HepG2 (cell line): ENCODE measurements around the gene AKAP8L. TPM values are rescaled to one million over a fixed set of nuclear protein-coding genes. Genes with fewer than 3 reads are reported as not detected.

Experiments
- ATAC-seq: fragments of 200-7000 bp; cut with Tn5 transposase; 3 replicates; pipeline ENCODE4 v1.9.1; 2020; ENCODE audit warnings: mild to moderate bottlenecking, moderate library complexity
- BruUV-seq: library from RNA; stranded (reverse); fragments of 400-500 nt; replicated peaks from 2 replicates; lab custom pipeline; 2021; lab: Mats Ljungman, UMichigan
- CTCF ChIA-PET: fragments of 300-600 bp; formaldehyde crosslinking; extraction: SDS; loops from one replicate; lab custom pipeline; 2021; ENCODE audit warnings: low total read pairs, inconsistent platforms, low intra/inter-chr PET ratio; lab: Yijun Ruan, JAX
- POLR2A ChIA-PET: fragments of 350-600 bp; sonication (Branson Sonifier 250); formaldehyde crosslinking; loops from one replicate; lab custom pipeline; 2020; ENCODE audit warnings: antibody characterized with exemption, inconsistent platforms; lab: Yijun Ruan, JAX
- DNase-seq: peaks from one replicate; pipeline ENCODE4 v3.0.0-alpha.2; 2015; ENCODE audit warnings: low spot score
- FAIRE-seq: peaks from 3 replicates; lab custom pipeline; 2011; peaks lifted over from hg19 to GRCh38; lab: Jason Lieb, UNC
- H2AFZ ChIP-seq: one replicate; pipeline ENCODE4 v1.6.1; 2011; ENCODE audit warnings: low read length, inconsistent platforms
- H3K27ac ChIP-seq: fragments of 300-600 bp; 3 replicates; pipeline ENCODE4 v1.8.0; 2011; ENCODE audit warnings: mixed run types, mild to moderate bottlenecking, mixed read lengths, low read length, inconsistent platforms; ENCODE audit not compliant: insufficient read depth; ENCODE audit errors: extremely low read length
- H3K27me3 ChIP-seq, 2 experiments: fragments of 200-600 bp in 1 of 2; 2 replicates in 1 of 2; 3 replicates in 1 of 2; pipeline versions ENCODE4 v1.6.0 to v1.8.0; 2011; ENCODE audit warnings: low read length in 2 of 2, mild to moderate bottlenecking in 2 of 2, moderate library complexity in 2 of 2, inconsistent platforms in 1 of 2; ENCODE audit not compliant: insufficient read depth in 2 of 2, control insufficient read depth in 1 of 2
- H3K36me3 ChIP-seq, 2 experiments: fragments of 200-600 bp in 1 of 2; replicated peaks in 1 of 2; 2 replicates in 1 of 2; 3 replicates in 1 of 2; pipeline versions ENCODE4 v1.5.1 to v1.8.0; 2011; ENCODE audit warnings: low read length in 2 of 2, inconsistent platforms in 1 of 2; ENCODE audit not compliant: insufficient read depth in 2 of 2, control insufficient read depth in 1 of 2
- H3K4me1 ChIP-seq: 2 replicates; pipeline ENCODE4 v1.5.1; 2012; ENCODE audit warnings: low read length, inconsistent platforms; ENCODE audit not compliant: insufficient read depth
- H3K4me2 ChIP-seq: 2 replicates; pipeline ENCODE4 v1.6.0; 2011; ENCODE audit warnings: low read depth, low read length, inconsistent platforms
- H3K4me3 ChIP-seq, 3 experiments: fragments of 200-600 bp in 1 of 3; sonication (generic), shearing (Covaris generic) in 1 of 3; replicated peaks in 1 of 3; 2 replicates each; pipeline ENCODE4 v1.5.1; 2011 to 2016; ENCODE audit warnings: low read length in 3 of 3, inconsistent platforms in 2 of 3, low read depth in 2 of 3, mild to moderate bottlenecking in 2 of 3, control low read depth in 1 of 3, mixed read lengths in 1 of 3; ENCODE audit not compliant: insufficient read depth in 1 of 3
- H3K79me2 ChIP-seq: one replicate; pipeline ENCODE4 v1.6.1; 2011; ENCODE audit warnings: low read length, inconsistent platforms; ENCODE audit not compliant: insufficient read depth
- H3K9ac ChIP-seq: 2 replicates; pipeline ENCODE4 v1.6.0; 2011; ENCODE audit warnings: mild to moderate bottlenecking, low read depth, low read length, inconsistent platforms; ENCODE audit not compliant: insufficient read depth
- H3K9me3 ChIP-seq: 2 replicates; pipeline ENCODE4 v1.5.1; 2012; ENCODE audit warnings: mild to moderate bottlenecking, low read length
- H4K20me1 ChIP-seq: 2 replicates; pipeline ENCODE4 v1.6.0; 2011; ENCODE audit warnings: inconsistent platforms, mild to moderate bottlenecking, low read length, moderate library complexity; ENCODE audit not compliant: insufficient read depth
- CC2D1A ChIP-seq: sonication (generic); formaldehyde crosslinking; IDR thresholded peaks from 2 replicates; pipeline ENCODE4 v1.8.1; 2023; ENCODE audit warnings: mild to moderate bottlenecking, missing genetic modification reagents
- HNF1A ChIP-seq, 2 experiments: sonication (generic) in 1 of 2; formaldehyde crosslinking in 1 of 2; IDR thresholded peaks; 2 replicates each; pipeline versions ENCODE4 v1.4.0 to v1.6.1; 2016 to 2020; ENCODE audit warnings: borderline replicate concordance in 1 of 2, low read depth in 1 of 2, mild to moderate bottlenecking in 1 of 2, missing genetic modification reagents in 1 of 2
- MAFF ChIP-seq: IDR thresholded peaks from 2 replicates; pipeline ENCODE4 v1.6.1; 2011; ENCODE audit warnings: low read depth, low read length, improper control_type of control experiment
- NR2C2 ChIP-seq: sonication (generic); formaldehyde crosslinking; IDR thresholded peaks from 2 replicates; pipeline ENCODE4 v1.4.0; 2020; ENCODE audit warnings: missing genetic modification reagents, mild to moderate bottlenecking, moderate library complexity, borderline replicate concordance
- NR2F1 ChIP-seq, 2 experiments: fragments of 450-650 bp in 1 of 2; formaldehyde crosslinking in 1 of 2; IDR thresholded peaks; 2 replicates each; pipeline versions ENCODE4 v1.5.0 to v1.6.1; 2016 to 2020; ENCODE audit warnings: mild to moderate bottlenecking in 1 of 2, missing compliant biosample characterization in 1 of 2, missing genetic modification reagents in 1 of 2, moderate library complexity in 1 of 2
- NR2F2 ChIP-seq: IDR thresholded peaks from 2 replicates; pipeline ENCODE4 v1.6.1; 2012; ENCODE audit warnings: low read depth, inconsistent platforms, borderline replicate concordance
- NR2F6 ChIP-seq, 2 experiments: IDR thresholded peaks; 2 replicates each; pipeline ENCODE4 v1.6.1; 2016; ENCODE audit warnings: antibody characterized with exemption in 1 of 2, mild to moderate bottlenecking in 1 of 2
- TGIF2 ChIP-seq: IDR thresholded peaks from 2 replicates; pipeline ENCODE4 v1.6.1; 2016; ENCODE audit warnings: control low read depth, missing compliant biosample characterization
- ZFP91 ChIP-seq: sonication (generic); formaldehyde crosslinking; IDR thresholded peaks from 2 replicates; pipeline ENCODE4 v1.9.0; 2022; ENCODE audit warnings: missing genetic modification reagents, mild to moderate bottlenecking, borderline replicate concordance
- ZNF225 ChIP-seq: sonication (generic); formaldehyde crosslinking; IDR thresholded peaks from 2 replicates; pipeline ENCODE4 v1.4.0; 2020; ENCODE audit warnings: mild to moderate bottlenecking, missing genetic modification reagents
- ZNF687 ChIP-seq: sonication (generic); formaldehyde crosslinking; IDR thresholded peaks from 2 replicates; pipeline ENCODE4 v1.5.1; 2020; ENCODE audit warnings: mild to moderate bottlenecking, missing genetic modification reagents, moderate library complexity
- WGBS: methylation state at CpG from one replicate; pipeline ENCODE4 v1.1.6; 2017; ENCODE audit warnings: low lambda C conversion rate; 5-methylcytosine and 5-hydroxymethylcytosine counted together
- in situ Hi-C: cut with HindIII; loops from 2 replicates; pipeline ENCODE4 v1.10.0; 2017; ENCODE audit warnings: low pct_unique_long_range_greater_than_20kb; ENCODE audit not compliant: extremely low pct_ligation_motif_present
- intact Hi-C: fragments of 100-400 bp; cut with micrococcal nuclease; formaldehyde crosslinking; loops from one replicate; pipeline ENCODE4 v1.10.0; 2022; ENCODE audit not compliant: unreplicated experiment
- polyA plus RNA-seq, 8 experiments: library from polyadenylated mRNA; depleted of rRNA in 3 of 8; stranded (reverse) in 7 of 8; unstranded in 1 of 8; fragments of >200 nt; fragmentation: Illumina TruSeq in 4 of 8; extraction: Trizol in 4 of 8; gene quantifications; 2 replicates each; pipeline versions ENCODE4 v1.2.1 to v1.2.3, GENCODE V29; 2011 to 2016; ENCODE audit warnings: low read depth in 4 of 8, missing spikeins in 1 of 8, mixed read lengths in 1 of 8; ENCODE audit not compliant: insufficient read depth in 1 of 8
- total RNA-seq, 5 experiments: library from RNA; depleted of rRNA; stranded (reverse); fragments of >200 nt; fragmentation: Illumina TruSeq; extraction: Trizol; gene quantifications; 2 replicates each; pipeline ENCODE4 v1.2.3, GENCODE V29; 2016; ENCODE audit warnings: low read depth in 1 of 5

Gene AKAP8L
- total and polyA plus RNA-seq, 2 of the 13 experiments (the other 11 are each of a cell fraction or from before 2014, with no cell fraction given): 48.2 to 49.6 TPM

GRCh38 chr19:15453906-15454860 lies 35.4 kb upstream of the AKAP8L start:
- no TSS peak for BruUV-seq
- Histone ChIP-seq H3K9me3 (no peaks in the 10 kb centered on the region), H3K27ac (no peak overlapping the region), H2AFZ (no peak overlapping the region), H3K9ac (no peak overlapping the region), H3K27me3 (no peaks in the 10 kb centered on the region), H3K79me2 (no peaks in the 10 kb centered on the region), H4K20me1 (no peaks in the 10 kb centered on the region), H3K4me3 (no peak overlapping the region), H3K36me3 (no peaks in the 10 kb centered on the region), H3K4me1 (peaks cover 27% of the 10 kb centered on the region), H3K4me2 (no peak overlapping the region)
- in situ Hi-C loops: no loop called here
- ATAC-seq: peak; percentile 63
- no peak for DNase-seq
- peak; percentile 47 for FAIRE-seq
- WGBS: 63% methylated on average over 15 of the region's 17 CpGs
- POLR2A ChIA-PET: no interaction called here
- intact Hi-C loops: no loop called here
- CTCF ChIA-PET: no interaction called here
- TF ChIP-seq TGIF2 (CRISPR knock-in tag) (no peak), NR2F2 (peak; percentile 64; the same call in 1 of the 2 replicates), ZNF225 (CRISPR knock-in tag) (0 out of 2 replicates have a peak, but pooled peaks have one; percentile 30), NR2F1 (CRISPR knock-in tag; IDR thresholded peaks at IDR 0.05) (0 out of 4 replicates have a peak, but pooled peaks of 1 of the 2 experiments have one; percentile 40), MAFF (no peak), ZNF687 (CRISPR knock-in tag) (peak; percentile 13; the same call in 1 of the 2 replicates), NR2C2 (CRISPR knock-in tag) (peak; percentile 75), NR2F6 (IDR thresholded peaks at IDR 0.05) (peak; percentile 68), NR2F6 (CRISPR knock-in tag; IDR thresholded peaks at IDR 0.05) (no peak), HNF1A (IDR thresholded peaks at IDR 0.05; ENCODE audit: low read depth) (no peak), HNF1A (CRISPR knock-in tag; IDR thresholded peaks at IDR 0.05; ENCODE audit: borderline replicate concordance) (no peak), ZFP91 (CRISPR knock-in tag) (peak; percentile 17; the same call in 1 of the 2 replicates), CC2D1A (no peak)
